A375 (cell line): Measurements from ENCODE around the gene EZH2. TPM values are rescaled to one million over a fixed set of nuclear protein-coding genes. Genes with fewer than 3 reads are reported as not detected.

ENCODE experiments used
- small RNA-seq: library from RNA; depleted of rRNA; stranded (forward); fragments of <200 nt; gene quantifications from one replicate; pipeline ENCODE3, GENCODE V24; 2014
- total RNA-seq: library from RNA; depleted of rRNA; stranded (reverse); fragments of >200 nt; shearing (Covaris generic); gene quantifications from 2 replicates; pipeline ENCODE4 v1.2.3, GENCODE V29; 2014; rRNA removed

EZH2 gene
- 40.1 and 43.5 TPM in 2 replicates for total RNA-seq

DNA sequence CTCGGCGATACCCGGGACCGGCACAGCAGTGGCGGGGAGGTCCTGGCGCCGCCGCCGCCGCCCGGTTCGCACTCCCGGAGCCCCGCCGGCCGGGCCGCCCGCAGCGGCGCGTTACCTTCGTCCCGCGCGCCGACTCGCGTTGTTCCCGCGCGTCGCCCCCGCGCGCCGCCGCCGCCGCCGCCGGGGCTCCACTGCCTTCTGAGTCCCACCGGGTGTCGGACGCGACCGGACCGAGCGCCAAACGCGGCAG, at the start of gene EZH2:
TSS of gene EZH2 (minus strand) at position 243 of the 250 bp plus-strand sequence. CDS start 36,993 bp downstream, outside the sequence.

Small RNAs within 50 kb of the gene (small RNA-seq; reads per million reads assigned to genes)
- gene RF00017 (not detected), gene RN7SL569P (not detected), gene RNU7-20P (not detected)

Other genes starting within 250 kb of the EZH2 start
- gene CUL1, start 185.4 kb downstream of the EZH2 start, total RNA-seq = 39.9 and 44.4 TPM in 2 replicates
- gene PDIA4, start 144.2 kb upstream of the EZH2 start, total RNA-seq = 158 and 160 TPM in 2 replicates
- gene ZNF786, start 206.4 kb upstream of the EZH2 start, total RNA-seq = 3.7 and 5.4 TPM in 2 replicates
- gene ZNF425, start 242.0 kb upstream of the EZH2 start, total RNA-seq = 0.74 and 1.1 TPM in 2 replicates